Measurements from ENCODE around the gene GATD1.

GRCh38 chr11:804599-804964 lies 27.3 kb upstream of the GATD1 start:
- TF ChIP-seq POLR2A (IDR thresholded peaks at IDR 0.05) = no peak
- no peak for TF ChIP-seq CTCF (IDR thresholded peaks at IDR 0.05)

All from esophagus squamous epithelium (tissue), 4 donors.